Stimulated activated CD8-positive, alpha-beta memory T cell treated with anti-CD3 and anti-CD28 coated beads, Interleukin-7, amount 100 ng/mL, for 48 hours (primary cell): ENCODE results near the gene DLX3.

ENCODE experiments used
- DNase-seq, 2 donors: peaks; one replicate each; pipeline ENCODE4 v3.0.0-alpha.2; 2020; ENCODE audit warnings: low read depth in 1 of 2; ENCODE audit errors: extremely low read depth in 1 of 2

DLX3 gene

GRCh38 chr17:49959183-49959935, 35.7 kb downstream of the DLX3 start:
- DNase-seq: no peak

GRCh38 chr17:49958723-49959122, 36.3 kb downstream of the DLX3 start:
- DNase-seq: no peak

- DNase-seq: no peak
These were observed 37.7 kb downstream of the DLX3 start for GRCh38 chr17:49957350-49957749.

- DNase-seq: no peak
These were observed 38.2 kb downstream of the DLX3 start for GRCh38 chr17:49956780-49957179.

- no peak for DNase-seq
These were observed 39.9 kb downstream of the DLX3 start for GRCh38 chr17:49955157-49955556.

- no peak for DNase-seq
These were observed 42.0 kb downstream of the DLX3 start for GRCh38 chr17:49952912-49953497.

- peak; percentile 53 to 70 for DNase-seq
These were observed 42.7 kb downstream of the DLX3 start for GRCh38 chr17:49952209-49952911.

- DNase-seq: no peak
These were observed 43.5 kb downstream of the DLX3 start for GRCh38 chr17:49951362-49952082.

- no peak for DNase-seq
These were observed 45.4 kb downstream of the DLX3 start for GRCh38 chr17:49949634-49950033.

GRCh38 chr17:49946964-49947584, 48.0 kb downstream of the DLX3 start:
- DNase-seq: no peak

GRCh38 chr17:49946208-49946607, 48.8 kb downstream of the DLX3 start:
- no peak for DNase-seq

GRCh38 chr17:49944273-49944870, 50.7 kb downstream of the DLX3 start:
- DNase-seq: no peak

- no peak for DNase-seq
These were observed 52.1 kb downstream of the DLX3 start for GRCh38 chr17:49942947-49943346.

- no peak for DNase-seq
These were observed 53.6 kb downstream of the DLX3 start for GRCh38 chr17:49941427-49941826.
